Colonic mucosa (tissue), 4 donors: ENCODE data around the gene ACBD5. TPM values are rescaled to one million over a fixed set of nuclear protein-coding genes. Genes with fewer than 3 reads are reported as not detected.

Experiments
- DNase-seq: peaks from one replicate; pipeline ENCODE4 v3.0.0-alpha.2; 2020
- H3K27ac ChIP-seq: fragments of 200-600 bp; one replicate; pipeline ENCODE4 v1.8.0; 2021
- H3K27me3 ChIP-seq: fragments of 200-600 bp; one replicate; pipeline ENCODE4 v1.8.0; 2021
- H3K36me3 ChIP-seq: fragments of 200-600 bp; one replicate; pipeline ENCODE4 v1.8.0; 2021
- H3K4me1 ChIP-seq: fragments of 200-600 bp; one replicate; pipeline ENCODE4 v1.8.0; 2021; ENCODE audit warnings: mild to moderate bottlenecking
- H3K4me3 ChIP-seq: fragments of 200-600 bp; one replicate; pipeline ENCODE4 v1.8.0; 2021
- H3K9ac ChIP-seq, 2 donors: one replicate each; pipeline ENCODE4 v1.7.0; 2013; ENCODE audit warnings: control low read depth in 2 of 2, low read depth in 2 of 2, low read length in 2 of 2
- H3K9me3 ChIP-seq: fragments of 200-600 bp; one replicate; pipeline ENCODE4 v1.8.0; 2021
- CTCF ChIP-seq: fragments of 200-600 bp; IDR thresholded peaks from one replicate; pipeline ENCODE4 v1.8.0; 2022; ENCODE audit warnings: antibody characterized with exemption, mild to moderate bottlenecking
- intact Hi-C: fragments of 100-400 bp; cut with DNase I; formaldehyde crosslinking; loops from one replicate; pipeline ENCODE4 v1.14.1; 2022
- total RNA-seq, 2 donors: library from RNA; stranded (reverse); fragmentation: NEBNext Ultra II Directional in 1 of 2; extraction: Animal tissue kit (Norgen Biotek cat#: 25700) in 1 of 2; gene quantifications; one replicate each; pipeline ENCODE4 v1.2.1, GENCODE V29; 2021
- donor health status: healthy.
- donor health status: DM: no; HTN: no; CAD: no.
- donor health status: DM: no; HTN: no; CAD: no.

Gene ACBD5
- total RNA-seq, 2 donors from 2014 or later, result 32.3 to 52.4 TPM

- H3K4me3 ChIP-seq, result no peak overlapping the region
- no peaks in the 10 kb centered on the region for H3K27me3 ChIP-seq
- peak overlapping the region in 1 of 2 donors; percentile 12 for H3K9ac ChIP-seq
- TF ChIP-seq CTCF, result no peak
- H3K27ac ChIP-seq, result no peak overlapping the region
- H3K9me3 ChIP-seq, result no peaks in the 10 kb centered on the region
- intact Hi-C loops, result no loop called here
- DNase-seq, result no peak
- peaks cover 6% of the 10 kb centered on the region for H3K4me1 ChIP-seq
- H3K36me3 ChIP-seq, result no peaks in the 10 kb centered on the region
These were observed 4.9 kb downstream of the ACBD5 start for GRCh38 chr10:27235706-27236105.

- no peaks in the 10 kb centered on the region for H3K36me3 ChIP-seq
- H3K27ac ChIP-seq, result no peak overlapping the region
- H3K4me1 ChIP-seq, result no peaks in the 10 kb centered on the region
- H3K4me3 ChIP-seq, result no peak overlapping the region
- H3K9me3 ChIP-seq, result no peaks in the 10 kb centered on the region
- no peak for DNase-seq
- H3K27me3 ChIP-seq, result no peaks in the 10 kb centered on the region
- no peak overlapping the region for H3K9ac ChIP-seq
- no peak for TF ChIP-seq CTCF
- intact Hi-C loops, result no loop called here
These were observed 10.6 kb downstream of the ACBD5 start for GRCh38 chr10:27230022-27230421.

GRCh38 chr10:27225642-27226257 is 14.8 kb downstream of the ACBD5 start:
- intact Hi-C loops, result loop anchor here (10.0 kb wide), 3 partner anchors 59 to 129 kb away; no protein-coding TSS in a partner anchor
- Histone ChIP-seq H3K36me3 (peaks cover 5% of the 10 kb centered on the region), H3K4me1 (no peaks in the 10 kb centered on the region), H3K4me3 (no peak overlapping the region), H3K9me3 (no peaks in the 10 kb centered on the region), H3K27me3 (no peaks in the 10 kb centered on the region), H3K9ac (no peak overlapping the region), H3K27ac (no peak overlapping the region)
- DNase-seq, result no peak
- no peak for TF ChIP-seq CTCF

- H3K27ac ChIP-seq, result no peak overlapping the region
- no peak for DNase-seq
- no peak overlapping the region for H3K4me3 ChIP-seq
- no peak overlapping the region for H3K9ac ChIP-seq
- H3K27me3 ChIP-seq, result no peaks in the 10 kb centered on the region
- no peak for TF ChIP-seq CTCF
- H3K4me1 ChIP-seq, result no peaks in the 10 kb centered on the region
- intact Hi-C loops, result loop anchor here (10.0 kb wide), 3 partner anchors 60 to 130 kb away; no protein-coding TSS in a partner anchor
- no peaks in the 10 kb centered on the region for H3K9me3 ChIP-seq
- H3K36me3 ChIP-seq, result peaks cover 5% of the 10 kb centered on the region
These were observed 15.5 kb downstream of the ACBD5 start for GRCh38 chr10:27225011-27225590.

- Histone ChIP-seq H3K9ac (no peak overlapping the region), H3K4me3 (no peak overlapping the region), H3K9me3 (no peaks in the 10 kb centered on the region), H3K4me1 (no peaks in the 10 kb centered on the region), H3K27ac (no peak overlapping the region), H3K27me3 (no peaks in the 10 kb centered on the region), H3K36me3 (peaks cover 5% of the 10 kb centered on the region)
- DNase-seq, result peak; percentile 42
- intact Hi-C loops, result loop anchor here (10.0 kb wide), 3 partner anchors 61 to 131 kb away; no protein-coding TSS in a partner anchor
- TF ChIP-seq CTCF, result peak; percentile 51
These were observed 16.6 kb downstream of the ACBD5 start for GRCh38 chr10:27223964-27224363.
